ENCODE data around the gene HRK. TPM values are rescaled to one million over a fixed set of nuclear protein-coding genes. Genes with fewer than 3 reads are reported as not detected.

HRK gene
- total and polyA plus RNA-seq, 9 donors, result under 0.01 to 0.30 (median 0.15) TPM; not detected in 3

DNA sequence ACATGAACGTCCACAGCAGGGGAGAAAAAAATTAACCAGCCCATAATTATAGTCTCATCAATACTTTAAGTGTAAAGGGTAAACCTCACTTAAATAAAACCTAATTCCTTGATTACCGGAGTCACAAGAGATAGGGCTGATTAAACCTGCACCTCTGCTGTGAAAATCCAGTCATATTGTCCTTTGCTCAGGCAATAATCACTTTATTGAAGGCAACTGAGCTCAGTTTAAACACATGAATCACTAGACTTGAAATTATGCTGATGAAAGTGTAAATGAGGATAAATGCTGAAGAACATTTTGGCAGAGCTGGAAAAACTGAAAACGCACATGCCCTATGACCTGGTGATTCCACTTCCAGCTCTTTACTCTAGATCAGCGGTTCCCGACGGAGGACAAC lies 6.7 kb upstream of the HRK start:
- Histone ChIP-seq H3K4me1 (ENCODE audit: insufficient read depth) (no peaks in the 10 kb centered on the region), H3K27me3 (no peaks in the 10 kb centered on the region), H3K36me3 (no peaks in the 10 kb centered on the region), H3K9me3 (no peaks in the 10 kb centered on the region), H3K27ac (no peak overlapping the region), H3K4me3 (no peak overlapping the region)
- intact Hi-C loops (cut with DNase I), result no loop called here
- TF ChIP-seq CTCF (IDR thresholded peaks at IDR 0.05) (no peak), EP300 (IDR thresholded peaks at IDR 0.05) (no peak), POLR2A (IDR thresholded peaks at IDR 0.05) (no peak)
- WGBS, 3 donors, result 57 to 72% (median 62%) methylated on average over 6 of the region's 6 CpGs
- no peak for DNase-seq

GRCh38 chr12:116887244-116887643 lies 6.0 kb upstream of the HRK start:
- H3K9me3 ChIP-seq, result no peaks in the 10 kb centered on the region
- TF ChIP-seq CTCF (IDR thresholded peaks at IDR 0.05) (no peak), POLR2A (IDR thresholded peaks at IDR 0.05) (no peak), EP300 (IDR thresholded peaks at IDR 0.05) (no peak)
- no peak overlapping the region for H3K27ac ChIP-seq
- no peak overlapping the region for H3K4me3 ChIP-seq
- DNase-seq, result no peak
- no peaks in the 10 kb centered on the region for H3K36me3 ChIP-seq
- 88 to 100% (median 95%) methylated on average over 1 of the region's 1 CpG for WGBS, 3 donors
- H3K27me3 ChIP-seq, result no peaks in the 10 kb centered on the region
- intact Hi-C loops (cut with DNase I), result no loop called here
- no peaks in the 10 kb centered on the region for H3K4me1 ChIP-seq (ENCODE audit: insufficient read depth)

- Histone ChIP-seq H3K27ac (no peak overlapping the region), H3K4me3 (no peak overlapping the region), H3K9me3 (no peaks in the 10 kb centered on the region), H3K27me3 (no peaks in the 10 kb centered on the region), H3K4me1 (ENCODE audit: insufficient read depth) (no peaks in the 10 kb centered on the region), H3K36me3 (no peaks in the 10 kb centered on the region)
- TF ChIP-seq CTCF (IDR thresholded peaks at IDR 0.05) (no peak), EP300 (IDR thresholded peaks at IDR 0.05) (no peak), POLR2A (IDR thresholded peaks at IDR 0.05) (no peak)
- intact Hi-C loops (cut with DNase I), result no loop called here
- no peak for DNase-seq
- 57 to 76% (median 64%) methylated on average over 2 of the region's 2 CpGs for WGBS, 3 donors
These were observed 4.2 kb upstream of the HRK start for GRCh38 chr12:116885491-116885890.

DNA sequence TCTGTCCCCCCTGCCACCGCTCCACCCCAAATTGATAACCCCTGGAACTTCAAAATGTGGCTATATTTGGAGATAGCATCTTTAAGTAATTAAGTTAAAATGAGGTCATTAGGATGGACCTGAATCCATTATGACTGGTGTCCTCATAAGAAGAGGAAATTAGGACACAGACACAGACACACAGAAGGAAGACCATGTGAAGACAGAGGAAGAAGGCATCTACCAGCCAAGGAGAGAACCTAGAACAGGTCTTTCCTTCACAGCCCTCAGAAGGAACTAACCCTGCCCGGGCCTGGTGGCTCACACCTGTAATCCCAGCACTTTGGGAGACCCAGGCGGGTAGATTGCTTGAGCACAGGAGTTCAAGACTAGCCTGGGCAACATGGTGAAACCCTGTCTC lies 3.6 kb upstream of the HRK start:
- no peak overlapping the region for H3K4me3 ChIP-seq
- intact Hi-C loops (cut with DNase I), result no loop called here
- H3K36me3 ChIP-seq, result no peaks in the 10 kb centered on the region
- WGBS, 3 donors, result 78 to 89% (median 83%) methylated on average over 3 of the region's 3 CpGs
- no peak for DNase-seq
- TF ChIP-seq EP300 (IDR thresholded peaks at IDR 0.05) (no peak), POLR2A (IDR thresholded peaks at IDR 0.05) (no peak), CTCF (IDR thresholded peaks at IDR 0.05) (no peak)
- peaks cover 1% of the 10 kb centered on the region for H3K4me1 ChIP-seq (ENCODE audit: insufficient read depth)
- H3K27me3 ChIP-seq, result no peaks in the 10 kb centered on the region
- H3K9me3 ChIP-seq, result no peaks in the 10 kb centered on the region
- no peak overlapping the region for H3K27ac ChIP-seq

DNA sequence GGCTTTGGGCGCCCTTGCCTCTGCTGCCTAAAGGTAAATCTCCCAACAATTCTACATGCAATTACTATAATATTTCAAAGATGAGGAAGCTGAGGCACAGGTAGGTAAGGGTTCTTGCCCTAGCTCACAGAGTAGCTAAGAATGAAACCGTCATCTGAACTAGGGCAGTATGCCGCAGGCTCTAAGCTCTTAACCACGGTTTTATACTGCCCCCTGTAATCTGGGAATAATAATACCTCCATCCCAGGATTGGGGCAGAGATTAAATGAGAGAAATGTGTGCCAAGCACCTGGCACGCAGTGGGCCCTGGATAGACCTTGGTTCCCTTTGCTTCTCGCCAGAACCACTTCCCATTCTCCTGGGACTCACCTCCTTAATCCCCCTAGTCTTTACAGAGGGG lies 1.5 kb upstream of the HRK start:
- 20 to 28% (median 21%) methylated on average over 6 of the region's 6 CpGs for WGBS, 3 donors
- H3K27me3 ChIP-seq, result no peaks in the 10 kb centered on the region
- intact Hi-C loops (cut with DNase I), result no loop called here

More for the DNA sequence above, 1.5 kb upstream of the HRK start:
- H3K9me3 ChIP-seq, result no peaks in the 10 kb centered on the region
- H3K4me1 ChIP-seq (ENCODE audit: insufficient read depth), result peaks cover 1% of the 10 kb centered on the region
- TF ChIP-seq POLR2A (IDR thresholded peaks at IDR 0.05) (no peak), CTCF (IDR thresholded peaks at IDR 0.05) (no peak), EP300 (IDR thresholded peaks at IDR 0.05) (no peak)
- no peak for DNase-seq
- H3K27ac ChIP-seq, result no peak overlapping the region
- no peaks in the 10 kb centered on the region for H3K36me3 ChIP-seq
- H3K4me3 ChIP-seq, result no peak overlapping the region
